Panc1 (cell line): Measurements from ENCODE around the gene METTL22.

ENCODE experiments used
- CTCF ChIP-seq: fragments of 450-650 bp; IDR thresholded peaks from 2 replicates; pipeline ENCODE4 v1.5.1; 2017; ENCODE audit warnings: mild to moderate bottlenecking
- POLR2AphosphoS5 ChIP-seq: IDR thresholded peaks from 2 replicates; pipeline ENCODE4 v1.6.1; 2012; ENCODE audit warnings: mild to moderate bottlenecking, low read depth, low read length, moderate library complexity
- REST ChIP-seq, 2 experiments: IDR thresholded peaks; 2 replicates each; pipeline ENCODE4 v1.6.1; 2011 to 2012; ENCODE audit warnings: low read depth in 2 of 2, control low read depth in 1 of 2, low read length in 1 of 2, mild to moderate bottlenecking in 1 of 2, moderate library complexity in 1 of 2; ENCODE audit not compliant: insufficient read depth in 1 of 2
- SIN3A ChIP-seq: IDR thresholded peaks from 2 replicates; pipeline ENCODE4 v1.6.1; 2012; ENCODE audit warnings: low read depth, mild to moderate bottlenecking, low read length, moderate library complexity, borderline replicate concordance; ENCODE audit not compliant: insufficient read depth
- TCF7L2 ChIP-seq: IDR thresholded peaks from 2 replicates; pipeline ENCODE4 v1.6.1; 2011; ENCODE audit warnings: mild to moderate bottlenecking, low read depth, low read length, inconsistent platforms

- TF ChIP-seq CTCF: no peak
- no peak for TF ChIP-seq SIN3A
- no peak for TF ChIP-seq REST (IDR thresholded peaks at IDR 0.05; ENCODE audit: insufficient read depth in 1 of 2, low read depth in 2 of 2, low read length in 1 of 2)
- TF ChIP-seq TCF7L2: no peak
- TF ChIP-seq POLR2AphosphoS5: no peak
Observed at GRCh38 chr16:8620535-8620934, 963 bp upstream of the METTL22 start.
